Neural progenitor cell (in vitro differentiated cells): ENCODE results near the gene TSPAN5. TPM values are rescaled to one million over a fixed set of nuclear protein-coding genes. Genes with fewer than 3 reads are reported as not detected.

Experiments used
- DNase-seq: peaks from one replicate; pipeline ENCODE4 v3.0.0-alpha.2; 2016; ENCODE audit warnings: low spot score
- H2AFZ ChIP-seq: fragments of 200-600 bp; sonication (generic); replicated peaks from 2 replicates; pipeline ENCODE4 v1.6.1; 2016; ENCODE audit warnings: antibody characterized with exemption
- H3F3A ChIP-seq: fragments of 200-600 bp; sonication (generic); 2 replicates; pipeline ENCODE4 v1.6.1; 2016; ENCODE audit warnings: antibody characterized with exemption, low read depth
- H3K27ac ChIP-seq: fragments of 200-600 bp; sonication (generic); 2 replicates; pipeline ENCODE4 v1.5.1; 2016; ENCODE audit warnings: mild to moderate bottlenecking
- H3K27me3 ChIP-seq: fragments of 200-600 bp; sonication (generic); 2 replicates; pipeline ENCODE4 v1.6.1; 2016; ENCODE audit warnings: mild to moderate bottlenecking, moderate library complexity
- H3K36me3 ChIP-seq: fragments of 200-600 bp; sonication (generic); 2 replicates; pipeline ENCODE4 v1.5.1; 2016
- H3K4me1 ChIP-seq: fragments of 200-600 bp; sonication (generic); 2 replicates; pipeline ENCODE4 v1.6.1; 2016; ENCODE audit warnings: mixed run types
- H3K4me2 ChIP-seq: fragments of 200-600 bp; sonication (generic); 2 replicates; pipeline ENCODE4 v1.6.1; 2016
- H3K4me3 ChIP-seq: fragments of 200-600 bp; sonication (generic); 2 replicates; pipeline ENCODE4 v1.5.1; 2016
- H3K79me2 ChIP-seq: fragments of 200-600 bp; sonication (generic); 2 replicates; pipeline ENCODE4 v1.6.1; 2016; ENCODE audit warnings: low read depth
- H3K9ac ChIP-seq: fragments of 200-600 bp; sonication (generic); 2 replicates; pipeline ENCODE4 v1.6.1; 2016
- H3K9me3 ChIP-seq: fragments of 200-600 bp; sonication (generic); 2 replicates; pipeline ENCODE4 v1.5.1; 2016; ENCODE audit warnings: low read depth
- H4K20me1 ChIP-seq: fragments of 200-600 bp; sonication (generic); 2 replicates; pipeline ENCODE4 v1.6.1; 2016; ENCODE audit warnings: low read depth
- H3K27ac Mint-ChIP-seq: 3 replicates; pipeline ENCODE4 v1.8.0; 2021; ENCODE audit warnings: mixed read lengths
- H3K27me3 Mint-ChIP-seq: 2 replicates; pipeline ENCODE4 v1.8.0; 2022; ENCODE audit warnings: low read depth, mild to moderate bottlenecking, inconsistent platforms, moderate library complexity, mixed read lengths; ENCODE audit not compliant: insufficient read depth
- H3K36me3 Mint-ChIP-seq: 3 replicates; pipeline ENCODE4 v1.8.0; 2021; ENCODE audit warnings: mixed read lengths
- H3K4me1 Mint-ChIP-seq: 3 replicates; pipeline ENCODE4 v1.8.0; 2021; ENCODE audit warnings: mixed read lengths
- H3K4me3 Mint-ChIP-seq: 3 replicates; pipeline ENCODE4 v1.8.0; 2021; ENCODE audit warnings: mild to moderate bottlenecking, moderate library complexity, mixed read lengths
- H3K9me3 Mint-ChIP-seq: 3 replicates; pipeline ENCODE4 v1.8.0; 2020; ENCODE audit warnings: mixed read lengths
- EZH2 ChIP-seq: fragments of 200-600 bp; sonication (generic); IDR thresholded peaks from 2 replicates; pipeline ENCODE4 v1.6.1; 2017; ENCODE audit warnings: antibody characterized with exemption, mild to moderate bottlenecking, moderate library complexity
- EZH2phosphoT487 ChIP-seq: fragments of 200-600 bp; sonication (generic); IDR thresholded peaks from 2 replicates; pipeline ENCODE4 v1.6.1; 2017; ENCODE audit warnings: antibody characterized with exemption
- total RNA-seq: library from RNA; depleted of rRNA; stranded (reverse); fragments of >200 nt; gene quantifications from 2 replicates; pipeline ENCODE4 v1.2.3, GENCODE V29; 2015; ENCODE audit warnings: low replicate concordance
- TF ChIP-seq, protein P1 (sequence below): fragments of 200-600 bp; sonication (generic); IDR thresholded peaks from 2 replicates; pipeline ENCODE4 v1.5.1; 2017; ENCODE audit warnings: antibody characterized with exemption, mild to moderate bottlenecking

Gene TSPAN5
- total RNA-seq, 1 donor from 2014 or later: 34.9 TPM

DNA sequence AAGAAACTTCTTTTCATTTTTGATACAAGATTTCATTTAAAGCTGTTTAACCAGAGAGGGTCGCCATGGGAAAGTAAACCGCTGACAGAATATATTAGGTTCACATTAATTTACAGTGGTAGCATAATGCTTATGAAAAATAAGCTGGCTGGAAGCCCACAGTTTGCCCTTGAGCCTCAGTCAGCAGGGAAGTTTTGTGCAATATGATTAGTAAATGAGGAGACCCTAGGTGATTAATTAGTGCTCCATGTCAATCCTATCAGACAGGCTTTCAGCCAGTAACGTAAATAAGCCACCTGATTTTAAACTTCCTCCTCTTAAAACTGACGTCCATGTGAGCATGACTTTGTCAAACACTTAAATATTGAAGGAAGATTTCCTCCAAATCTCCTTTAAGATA, 134.2 kb downstream of the TSPAN5 start:
- no peaks in the 10 kb centered on the region for H3K79me2 ChIP-seq
- no peak overlapping the region for H3K4me3 ChIP-seq
- peaks cover 52% of the 10 kb centered on the region for H3K4me1 Mint-ChIP-seq
- no peak overlapping the region for H2AFZ ChIP-seq
- H3K9ac ChIP-seq: no peak overlapping the region
- no peaks in the 10 kb centered on the region for H3K27me3 ChIP-seq
- H3K36me3 ChIP-seq: no peaks in the 10 kb centered on the region
- no peak overlapping the region for H3K4me3 Mint-ChIP-seq
- TF ChIP-seq, protein P1, sequence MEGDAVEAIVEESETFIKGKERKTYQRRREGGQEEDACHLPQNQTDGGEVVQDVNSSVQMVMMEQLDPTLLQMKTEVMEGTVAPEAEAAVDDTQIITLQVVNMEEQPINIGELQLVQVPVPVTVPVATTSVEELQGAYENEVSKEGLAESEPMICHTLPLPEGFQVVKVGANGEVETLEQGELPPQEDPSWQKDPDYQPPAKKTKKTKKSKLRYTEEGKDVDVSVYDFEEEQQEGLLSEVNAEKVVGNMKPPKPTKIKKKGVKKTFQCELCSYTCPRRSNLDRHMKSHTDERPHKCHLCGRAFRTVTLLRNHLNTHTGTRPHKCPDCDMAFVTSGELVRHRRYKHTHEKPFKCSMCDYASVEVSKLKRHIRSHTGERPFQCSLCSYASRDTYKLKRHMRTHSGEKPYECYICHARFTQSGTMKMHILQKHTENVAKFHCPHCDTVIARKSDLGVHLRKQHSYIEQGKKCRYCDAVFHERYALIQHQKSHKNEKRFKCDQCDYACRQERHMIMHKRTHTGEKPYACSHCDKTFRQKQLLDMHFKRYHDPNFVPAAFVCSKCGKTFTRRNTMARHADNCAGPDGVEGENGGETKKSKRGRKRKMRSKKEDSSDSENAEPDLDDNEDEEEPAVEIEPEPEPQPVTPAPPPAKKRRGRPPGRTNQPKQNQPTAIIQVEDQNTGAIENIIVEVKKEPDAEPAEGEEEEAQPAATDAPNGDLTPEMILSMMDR: no peak
- TF ChIP-seq EZH2phosphoT487: no peak
- TF ChIP-seq EZH2: no peak
- H3K4me2 ChIP-seq: no peak overlapping the region
- H3K9me3 Mint-ChIP-seq: peaks cover 2% of the 10 kb centered on the region
- no peaks in the 10 kb centered on the region for H3K36me3 Mint-ChIP-seq
- no peaks in the 10 kb centered on the region for H3F3A ChIP-seq
- no peaks in the 10 kb centered on the region for H3K27me3 Mint-ChIP-seq
- no peak overlapping the region for H3K27ac Mint-ChIP-seq
- H3K27ac ChIP-seq: no peak overlapping the region
- H4K20me1 ChIP-seq: no peaks in the 10 kb centered on the region
- no peak for DNase-seq
- H3K4me1 ChIP-seq: peaks cover 27% of the 10 kb centered on the region
- no peaks in the 10 kb centered on the region for H3K9me3 ChIP-seq

DNA sequence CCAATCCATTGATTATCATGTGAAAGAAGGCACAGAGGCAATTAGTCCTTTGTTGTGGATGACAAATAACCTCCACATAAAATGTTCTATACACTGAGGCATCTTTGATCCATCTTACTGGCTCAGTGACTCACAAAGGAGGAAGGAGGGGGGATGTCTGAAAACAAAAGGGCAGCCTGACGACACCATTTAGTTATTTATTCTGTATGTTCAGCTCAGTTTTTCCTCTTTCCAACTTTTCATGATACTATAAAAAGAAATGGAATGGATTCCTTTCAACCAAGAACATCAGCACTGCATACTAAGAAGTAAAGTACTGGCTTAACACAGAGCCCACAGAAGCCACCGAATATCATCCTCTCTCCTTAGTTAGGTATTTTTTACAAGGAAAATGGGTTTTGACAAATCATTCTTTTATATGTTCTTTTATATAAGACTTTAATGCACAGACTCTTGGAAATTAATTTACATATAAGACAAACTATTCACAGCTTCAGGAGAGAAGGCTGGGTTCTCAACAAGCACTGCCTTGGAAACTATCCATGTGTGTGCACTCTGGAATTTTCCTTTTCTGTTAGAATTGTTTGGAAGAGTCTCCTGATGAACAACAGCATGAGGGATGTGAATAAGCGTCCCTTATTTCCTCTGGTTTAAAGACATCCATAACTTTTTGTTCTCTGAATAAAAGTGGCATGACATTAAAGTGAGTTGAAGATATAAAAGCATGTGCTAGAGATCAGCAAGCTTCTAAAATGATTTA, 135.6 kb downstream of the TSPAN5 start:
- Histone ChIP-seq H3K4me3 (no peak overlapping the region), H3F3A (no peaks in the 10 kb centered on the region), H3K27me3 (no peaks in the 10 kb centered on the region), H2AFZ (no peak overlapping the region), H3K9ac (no peak overlapping the region), H4K20me1 (no peaks in the 10 kb centered on the region), H3K4me1 (peaks cover 32% of the 10 kb centered on the region), H3K79me2 (no peaks in the 10 kb centered on the region), H3K36me3 (no peaks in the 10 kb centered on the region), H3K4me2 (peak overlapping the region; percentile 43), H3K9me3 (no peaks in the 10 kb centered on the region), H3K27ac (peak overlapping the region; percentile 0)
- Mint-ChIP-seq H3K4me3 (no peak overlapping the region), H3K27me3 (no peaks in the 10 kb centered on the region), H3K9me3 (peaks cover 2% of the 10 kb centered on the region), H3K4me1 (peaks cover 64% of the 10 kb centered on the region), H3K36me3 (no peaks in the 10 kb centered on the region), H3K27ac (peak overlapping the region; percentile 49)
- DNase-seq: peak; percentile 65
- TF ChIP-seq, protein P1: no peak
- TF ChIP-seq EZH2 (no peak), EZH2phosphoT487 (no peak)

DNA sequence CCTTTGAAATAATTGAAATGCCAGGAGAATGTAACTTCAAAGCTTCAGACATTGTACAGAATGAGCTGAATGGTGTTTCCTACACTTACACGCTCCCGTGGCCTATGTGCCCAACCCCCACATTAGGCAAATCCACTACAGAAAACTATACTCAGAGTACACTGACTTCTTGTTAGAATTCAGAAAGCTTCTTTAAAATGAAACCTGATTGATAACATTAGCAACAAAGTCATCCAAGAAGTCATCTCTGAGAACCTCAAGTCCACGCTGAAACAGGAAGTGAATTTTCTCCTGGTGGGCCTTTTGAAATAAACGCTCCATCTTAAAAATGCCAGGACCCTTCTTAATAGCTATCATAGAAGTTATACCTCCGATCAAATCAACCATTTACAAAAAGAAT, 136.3 kb downstream of the TSPAN5 start:
- H3K9ac ChIP-seq: no peak overlapping the region
- H3K4me1 ChIP-seq: peaks cover 32% of the 10 kb centered on the region

More for the DNA sequence above, 136.3 kb downstream of the TSPAN5 start:
- H3K4me2 ChIP-seq: peak overlapping the region; percentile 43
- Mint-ChIP-seq H3K4me1 (peaks cover 69% of the 10 kb centered on the region), H3K36me3 (no peaks in the 10 kb centered on the region), H3K4me3 (no peak overlapping the region), H3K27me3 (no peaks in the 10 kb centered on the region), H3K27ac (peak overlapping the region; percentile 23), H3K9me3 (peaks cover 2% of the 10 kb centered on the region)
- no peaks in the 10 kb centered on the region for H3F3A ChIP-seq
- TF ChIP-seq, protein P1: no peak
- no peak for TF ChIP-seq EZH2phosphoT487
- TF ChIP-seq EZH2: no peak
- H4K20me1 ChIP-seq: no peaks in the 10 kb centered on the region
- H3K4me3 ChIP-seq: no peak overlapping the region
- H3K36me3 ChIP-seq: no peaks in the 10 kb centered on the region
- H2AFZ ChIP-seq: no peak overlapping the region
- no peaks in the 10 kb centered on the region for H3K9me3 ChIP-seq
- H3K27me3 ChIP-seq: no peaks in the 10 kb centered on the region
- H3K79me2 ChIP-seq: no peaks in the 10 kb centered on the region
- H3K27ac ChIP-seq: no peak overlapping the region
- DNase-seq: no peak
